Pancreas (tissue), 10 donors: Measurements from ENCODE around the gene MGAT3. TPM values are rescaled to one million over a fixed set of nuclear protein-coding genes. Genes with fewer than 3 reads are reported as not detected.

Experiments
- ATAC-seq, 4 donors: fragments of 200-7000 bp; cut with Tn5 transposase; one replicate each; pipeline versions ENCODE4 v1.8.0 to v1.9.1; 2020; ENCODE audit warnings: mild to moderate bottlenecking in 4 of 4, moderate library complexity in 4 of 4
- DNase-seq, 6 donors: peaks; one replicate each; pipeline ENCODE4 v3.0.0-alpha.2; 2020
- FAIRE-seq: peaks from 2 replicates; lab custom pipeline; 2012; peaks lifted over from hg19 to GRCh38; lab: Jason Lieb, UNC
- H3K27ac ChIP-seq, 4 donors: fragments of 200-600 bp; sonication (generic); 1 replicate in 3 of 4; 2 replicates in 1 of 4; pipeline versions ENCODE4 v1.5.0 to v1.8.0; 2020
- H3K27me3 ChIP-seq, 4 donors: fragments of 200-600 bp; one replicate each; pipeline ENCODE4 v1.8.0; 2021
- H3K36me3 ChIP-seq, 3 donors: fragments of 200-600 bp; sonication (generic) in 1 of 3; one replicate each; pipeline versions ENCODE4 v1.5.0 to v1.8.0; 2020 to 2021
- H3K4me1 ChIP-seq, 3 donors: fragments of 200-600 bp; one replicate each; pipeline ENCODE4 v1.8.0; 2021
- H3K4me3 ChIP-seq, 4 donors: fragments of 200-600 bp; sonication (generic) in 2 of 4; one replicate each; pipeline versions ENCODE4 v1.5.0 to v1.8.0; 2020 to 2021
- H3K9me3 ChIP-seq, 4 donors: fragments of 200-600 bp; one replicate each; pipeline ENCODE4 v1.8.0; 2021
- WGBS, 2 donors: extraction: QIAGEN DNeasy Blood & Tissue Kit; methylation state at CpG; one replicate each; pipeline ENCODE4 v1.1.7; 2013; 5-methylcytosine and 5-hydroxymethylcytosine counted together
- intact Hi-C, 3 donors: fragments of 100-400 bp; cut with DNase I; formaldehyde crosslinking; loops; one replicate each; pipeline versions ENCODE4 v1.11.1 to v1.14.2; 2022
- polyA plus RNA-seq, 2 donors: library from polyadenylated mRNA; stranded (reverse); fragments of 200-250 nt; gene quantifications; one replicate each; pipeline ENCODE4 v1.2.3, GENCODE V29; 2013
- total RNA-seq, 6 donors: library from RNA; stranded (reverse); fragmentation: NEBNext Ultra II Directional in 4 of 6; extraction: Animal tissue kit (Norgen Biotek cat#: 25700) in 4 of 6; gene quantifications; one replicate each; pipeline versions ENCODE4 v1.2.1 to v1.2.4, GENCODE V29; 2021 to 2023
- TF ChIP-seq, protein P1 (sequence below), 4 donors: fragments of 200-600 bp; sonication (generic) in 3 of 4; IDR thresholded peaks; one replicate each; pipeline versions ENCODE4 v1.5.0 to v1.8.0; 2021; ENCODE audit warnings: antibody characterized with exemption in 4 of 4
- donor health status: healthy with polysubstance abuse.
- donor health status: DM: no; HTN: no; CAD: no; lungs with moderate emphysema.
- donor health status: DM: no; HTN: no; CAD: no.
- donor health status: control.
- donor health status: control.
- donor health status: Bipolar disorder and iron deficiency.
- donor health status: DM: yes; HTN: yes; CAD: no.
- donor health status: DM: no; HTN: no; CAD: no.
- donor health status: DM: no; HTN: no; CAD: no.
- donor health status: DM: yes; HTN: yes; CAD: no.

Gene MGAT3
- total and polyA plus RNA-seq, 8 donors, result 1.5 to 4.2 (median 2.2) TPM

DNA sequence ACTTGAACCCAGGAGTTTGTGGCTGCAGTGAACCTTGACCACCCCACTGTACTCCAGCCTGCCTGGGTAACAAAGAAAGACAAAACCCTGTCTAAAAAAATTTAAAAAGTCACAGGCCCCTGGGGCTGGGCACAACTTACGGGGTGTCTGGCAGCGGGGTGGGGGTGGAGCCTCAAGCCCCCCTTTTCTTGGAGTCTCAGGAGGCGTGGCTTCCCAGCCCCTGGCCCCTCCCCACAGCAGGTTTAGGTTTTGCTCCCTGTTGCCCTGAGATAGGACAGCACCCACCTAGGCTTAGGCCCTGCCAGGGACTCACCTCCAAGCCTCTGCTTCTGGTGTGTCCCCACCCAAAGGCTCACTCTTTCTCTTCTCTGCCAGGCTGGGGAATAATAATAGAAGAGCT lies 22.4 kb downstream of the MGAT3 start:
- TF ChIP-seq, protein P1, sequence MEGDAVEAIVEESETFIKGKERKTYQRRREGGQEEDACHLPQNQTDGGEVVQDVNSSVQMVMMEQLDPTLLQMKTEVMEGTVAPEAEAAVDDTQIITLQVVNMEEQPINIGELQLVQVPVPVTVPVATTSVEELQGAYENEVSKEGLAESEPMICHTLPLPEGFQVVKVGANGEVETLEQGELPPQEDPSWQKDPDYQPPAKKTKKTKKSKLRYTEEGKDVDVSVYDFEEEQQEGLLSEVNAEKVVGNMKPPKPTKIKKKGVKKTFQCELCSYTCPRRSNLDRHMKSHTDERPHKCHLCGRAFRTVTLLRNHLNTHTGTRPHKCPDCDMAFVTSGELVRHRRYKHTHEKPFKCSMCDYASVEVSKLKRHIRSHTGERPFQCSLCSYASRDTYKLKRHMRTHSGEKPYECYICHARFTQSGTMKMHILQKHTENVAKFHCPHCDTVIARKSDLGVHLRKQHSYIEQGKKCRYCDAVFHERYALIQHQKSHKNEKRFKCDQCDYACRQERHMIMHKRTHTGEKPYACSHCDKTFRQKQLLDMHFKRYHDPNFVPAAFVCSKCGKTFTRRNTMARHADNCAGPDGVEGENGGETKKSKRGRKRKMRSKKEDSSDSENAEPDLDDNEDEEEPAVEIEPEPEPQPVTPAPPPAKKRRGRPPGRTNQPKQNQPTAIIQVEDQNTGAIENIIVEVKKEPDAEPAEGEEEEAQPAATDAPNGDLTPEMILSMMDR (IDR thresholded peaks at IDR 0.05), result no peak
- DNase-seq (no peak), ATAC-seq (no peak), FAIRE-seq (no peak)
- H3K4me1 ChIP-seq, result peaks cover 6 to 7% (median 7%) of the 10 kb centered on the region in 3 donors
- H3K27me3 ChIP-seq, result no peaks in the 10 kb centered on the region
- no peak overlapping the region for H3K4me3 ChIP-seq
- H3K36me3 ChIP-seq, result no peaks in the 10 kb centered on the region
- H3K27ac ChIP-seq, result no peak overlapping the region
- H3K9me3 ChIP-seq, result no peaks in the 10 kb centered on the region
- intact Hi-C loops, result no loop called here
- WGBS, 2 donors, result 76 to 95% methylated on average over 3 of the region's 3 CpGs

DNA sequence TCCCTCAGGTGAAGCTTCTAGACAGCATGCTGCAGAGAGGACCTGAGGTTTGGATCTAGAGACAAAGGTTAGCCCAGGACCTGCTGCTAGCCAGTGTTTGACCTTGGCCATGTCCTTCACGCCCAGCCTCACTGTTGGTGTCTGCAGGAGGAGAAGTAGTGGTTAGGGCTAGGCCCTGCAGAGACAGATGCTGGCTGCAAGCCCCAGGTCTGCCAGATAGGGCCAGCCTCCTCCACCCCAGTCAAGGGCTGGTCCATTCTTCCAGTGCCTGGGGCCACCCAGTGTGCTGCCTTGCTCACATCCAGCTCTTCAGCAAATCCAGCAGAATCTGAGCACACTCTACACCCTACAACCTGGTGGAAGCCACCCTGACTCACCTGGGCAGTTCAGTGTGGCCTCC lies 23.7 kb downstream of the MGAT3 start:
- TF ChIP-seq, protein P1 (IDR thresholded peaks at IDR 0.05), result no peak
- H3K9me3 ChIP-seq, result no peaks in the 10 kb centered on the region
- DNase-seq (no peak), ATAC-seq (no peak), FAIRE-seq (no peak)
- H3K36me3 ChIP-seq, result no peaks in the 10 kb centered on the region
- 33 to 51% methylated on average over 1 of the region's 1 CpG for WGBS, 2 donors
- H3K27ac ChIP-seq, result no peak overlapping the region
- H3K4me3 ChIP-seq, result no peak overlapping the region
- intact Hi-C loops, result no loop called here
- H3K4me1 ChIP-seq, result no peaks in the 10 kb centered on the region
- H3K27me3 ChIP-seq, result no peaks in the 10 kb centered on the region

DNA sequence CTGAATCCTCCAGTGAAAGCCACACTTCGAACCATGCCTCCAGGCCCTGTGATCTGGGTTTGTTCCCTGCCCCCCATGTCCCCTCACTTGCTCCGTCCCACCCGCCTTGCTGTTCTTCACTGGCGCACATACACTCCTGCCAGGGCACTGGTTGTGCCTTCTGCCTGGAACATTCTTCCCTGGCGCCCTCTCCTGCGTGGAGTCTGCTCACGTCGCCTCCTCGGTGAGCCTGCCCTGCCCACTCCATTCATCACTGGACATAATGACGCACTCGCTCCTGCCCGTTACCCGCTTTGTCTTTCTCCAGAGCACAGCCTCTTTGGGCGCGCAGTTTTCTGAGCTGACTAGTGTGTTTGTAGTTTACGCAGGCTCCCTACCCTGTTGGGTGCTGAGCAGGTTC lies 24.2 kb downstream of the MGAT3 start:
- TF ChIP-seq, protein P1 (IDR thresholded peaks at IDR 0.05), result no peak
- WGBS, 2 donors, result 93 to 94% methylated on average over 16 of the region's 16 CpGs
- Histone ChIP-seq H3K4me1 (no peaks in the 10 kb centered on the region), H3K36me3 (no peaks in the 10 kb centered on the region), H3K27me3 (no peaks in the 10 kb centered on the region), H3K9me3 (no peaks in the 10 kb centered on the region), H3K4me3 (no peak overlapping the region), H3K27ac (no peak overlapping the region)
- FAIRE-seq (no peak), ATAC-seq (no peak), DNase-seq (no peak)
- intact Hi-C loops, result no loop called here

DNA sequence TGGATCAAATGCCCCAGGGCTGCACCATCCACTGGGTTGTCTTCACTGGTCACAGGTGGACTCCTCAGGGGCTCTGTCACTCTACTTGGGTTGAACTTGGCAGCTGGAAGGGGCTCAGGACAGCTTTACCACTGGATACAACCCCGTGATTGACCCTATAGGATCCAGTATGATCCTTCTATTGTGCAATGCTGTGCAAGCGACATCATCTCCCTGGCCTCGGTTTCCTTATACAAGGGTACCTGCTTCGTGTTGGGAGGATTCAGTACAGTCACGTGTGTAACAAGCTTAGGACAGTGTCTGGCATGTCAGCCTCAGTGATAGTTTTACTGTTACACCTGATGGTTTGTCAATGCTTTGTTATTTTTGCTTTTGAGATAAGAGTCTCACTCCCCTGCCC lies 24.8 kb downstream of the MGAT3 start:
- WGBS, 2 donors, result 80 to 83% methylated on average over 5 of the region's 5 CpGs
- no peaks in the 10 kb centered on the region for H3K4me1 ChIP-seq
- no peaks in the 10 kb centered on the region for H3K36me3 ChIP-seq
- no peaks in the 10 kb centered on the region for H3K9me3 ChIP-seq
- intact Hi-C loops, result no loop called here
- ATAC-seq (no peak), FAIRE-seq (no peak), DNase-seq (no peak)
- H3K27me3 ChIP-seq, result no peaks in the 10 kb centered on the region
- H3K27ac ChIP-seq, result no peak overlapping the region
- TF ChIP-seq, protein P1 (IDR thresholded peaks at IDR 0.05), result no peak
- no peak overlapping the region for H3K4me3 ChIP-seq

DNA sequence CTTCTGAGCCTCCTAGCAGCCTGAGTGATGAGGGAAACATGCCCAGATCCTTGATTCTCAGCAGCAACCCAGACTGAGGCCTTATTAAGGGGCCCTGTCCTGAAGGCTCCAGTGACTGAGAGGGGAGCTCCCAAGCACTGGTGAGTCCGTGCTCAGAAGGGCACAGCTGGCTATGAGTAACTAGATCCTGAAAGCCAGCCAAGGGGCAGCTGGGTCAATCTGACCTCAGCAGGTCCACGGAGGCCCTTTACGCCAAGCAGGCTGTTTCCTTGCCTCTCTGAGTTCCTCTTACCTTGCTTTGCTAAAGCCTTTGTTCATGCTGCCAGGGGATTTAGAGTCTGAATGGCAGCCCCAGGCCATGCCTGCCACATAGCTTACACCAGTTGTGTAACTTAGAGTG lies 26.0 kb downstream of the MGAT3 start:
- Histone ChIP-seq H3K36me3 (no peaks in the 10 kb centered on the region), H3K27me3 (no peaks in the 10 kb centered on the region), H3K27ac (no peak overlapping the region), H3K9me3 (no peaks in the 10 kb centered on the region), H3K4me3 (no peak overlapping the region), H3K4me1 (no peaks in the 10 kb centered on the region)
- ATAC-seq (no peak), FAIRE-seq (no peak), DNase-seq (no peak)
- WGBS, 2 donors, result 72 to 76% methylated on average over 3 of the region's 3 CpGs
- TF ChIP-seq, protein P1 (IDR thresholded peaks at IDR 0.05), result no peak
- intact Hi-C loops, result no loop called here
